Peyer's patch (tissue), 4 donors: ENCODE measurements around the gene PIP5K1A. TPM values are rescaled to one million over a fixed set of nuclear protein-coding genes. Genes with fewer than 3 reads are reported as not detected.
A peak's percentile ranks its signal among the peaks of the same experiment; 100 is the strongest.

Source experiments
- DNase-seq, 3 donors: peaks; one replicate each; pipeline ENCODE4 v3.0.0-alpha.2; 2017 to 2019
- H3K27ac ChIP-seq, 4 donors: fragments of 200-600 bp; sonication (generic); one replicate each; pipeline ENCODE4 v1.5.1; 2016 to 2019
- H3K27me3 ChIP-seq, 2 donors: fragments of 200-600 bp; sonication (generic); one replicate each; pipeline ENCODE4 v1.5.1; 2019
- H3K36me3 ChIP-seq, 3 donors: fragments of 200-600 bp; sonication (generic); one replicate each; pipeline ENCODE4 v1.5.1; 2016 to 2019
- H3K4me1 ChIP-seq, 4 donors: fragments of 200-600 bp; sonication (generic); one replicate each; pipeline ENCODE4 v1.5.1; 2016 to 2019
- H3K4me3 ChIP-seq, 4 donors: fragments of 200-600 bp; sonication (generic); 1 replicate in 3 of 4; 2 replicates in 1 of 4; pipeline ENCODE4 v1.5.1; 2016 to 2019; ENCODE audit warnings: mild to moderate bottlenecking in 1 of 4
- H3K9me3 ChIP-seq, 4 donors: fragments of 200-600 bp; sonication (generic); one replicate each; pipeline ENCODE4 v1.5.1; 2016 to 2019; ENCODE audit warnings: mild to moderate bottlenecking in 1 of 4
- CTCF ChIP-seq, 6 experiments: fragments of 450-650 bp in 4 of 6; fragments of 200-600 bp in 2 of 6; sonication (generic) in 1 of 6; IDR thresholded peaks; one replicate each; pipeline ENCODE4 v1.5.1; 2017 to 2019; ENCODE audit warnings: antibody characterized with exemption in 6 of 6, mild to moderate bottlenecking in 3 of 6, moderate library complexity in 1 of 6
- POLR2A ChIP-seq, 2 donors: fragments of 450-650 bp; IDR thresholded peaks; one replicate each; pipeline ENCODE4 v1.5.1; 2017; ENCODE audit warnings: antibody characterized with exemption in 2 of 2, mild to moderate bottlenecking in 2 of 2, moderate library complexity in 2 of 2
- total RNA-seq, 4 donors: library from RNA; depleted of rRNA; stranded (reverse); fragments of >200 nt; gene quantifications; one replicate each; pipeline ENCODE4 v1.1.0, GENCODE V29; 2016

Gene PIP5K1A
- total RNA-seq, 4 donors from 2014 or later, result 54.5 to 118 (median 97.6) TPM

- DNase-seq, result no peak
- H3K4me1 ChIP-seq, result peaks cover 0 to 19% (median 8%) of the 10 kb centered on the region in 4 donors
- no peak overlapping the region for H3K27ac ChIP-seq
- H3K9me3 ChIP-seq, result no peaks in the 10 kb centered on the region
- H3K27me3 ChIP-seq, result no peaks in the 10 kb centered on the region
- H3K4me3 ChIP-seq, result peak overlapping the region in 1 of 4 donors; percentile 74
- TF ChIP-seq POLR2A (IDR thresholded peaks at IDR 0.05) (no peak), CTCF (IDR thresholded peaks at IDR 0.05) (no peak)
- H3K36me3 ChIP-seq, result peaks cover 0 to 36% (median 0%) of the 10 kb centered on the region in 3 donors
These were observed 31.2 kb upstream of the PIP5K1A start for GRCh38 chr1:151167116-151167515.

GRCh38 chr1:151171190-151171589 is 27.2 kb upstream of the PIP5K1A start:
- Histone ChIP-seq H3K36me3 (peaks cover 0 to 69% (median 0%) of the 10 kb centered on the region in 3 donors), H3K4me1 (peaks cover 0 to 11% (median 6%) of the 10 kb centered on the region in 4 donors), H3K27me3 (no peaks in the 10 kb centered on the region), H3K4me3 (no peak overlapping the region), H3K27ac (no peak overlapping the region), H3K9me3 (no peaks in the 10 kb centered on the region)
- no peak for TF ChIP-seq CTCF (IDR thresholded peaks at IDR 0.05)
- no peak for TF ChIP-seq POLR2A (IDR thresholded peaks at IDR 0.05)
- DNase-seq, result no peak

- H3K27ac ChIP-seq, result peak overlapping the region in 1 of 4 donors; percentile 5
- H3K9me3 ChIP-seq, result no peaks in the 10 kb centered on the region
- no peaks in the 10 kb centered on the region for H3K4me1 ChIP-seq
- TF ChIP-seq POLR2A (IDR thresholded peaks at IDR 0.05) (no peak), CTCF (IDR thresholded peaks at IDR 0.05) (no peak)
- no peak for DNase-seq
- no peaks in the 10 kb centered on the region for H3K27me3 ChIP-seq
- peaks cover 0 to 83% (median 0%) of the 10 kb centered on the region in 3 donors for H3K36me3 ChIP-seq
- H3K4me3 ChIP-seq, result no peak overlapping the region
These were observed 23.2 kb upstream of the PIP5K1A start for GRCh38 chr1:151175041-151175741.

GRCh38 chr1:151175863-151176262 is 22.5 kb upstream of the PIP5K1A start, which contains the start of gene TMOD4:
TSS of gene TMOD4 (minus strand) at chr1:151175981. CDS start at chr1:151174875, 1,106 bp downstream.
- TF ChIP-seq CTCF (IDR thresholded peaks at IDR 0.05), result peak in 3 of 6 experiments; percentile 24 to 32 (median 28)
- TF ChIP-seq POLR2A (IDR thresholded peaks at IDR 0.05), result no peak
- no peaks in the 10 kb centered on the region for H3K27me3 ChIP-seq

GRCh38 chr1:151176514-151177045 is 21.8 kb upstream of the PIP5K1A start:
- Histone ChIP-seq H3K4me1 (no peaks in the 10 kb centered on the region), H3K36me3 (peaks cover 0 to 87% (median 0%) of the 10 kb centered on the region in 3 donors), H3K27me3 (no peaks in the 10 kb centered on the region), H3K9me3 (no peaks in the 10 kb centered on the region), H3K4me3 (no peak overlapping the region), H3K27ac (no peak overlapping the region)
- TF ChIP-seq CTCF (IDR thresholded peaks at IDR 0.05) (no peak), POLR2A (IDR thresholded peaks at IDR 0.05) (no peak)
- DNase-seq, result no peak

More at GRCh38 chr1:151175863-151176262, 22.5 kb upstream of the PIP5K1A start, which contains the start of gene TMOD4:
- peak within 1 kb of the TSS in 1 of 4 donors; percentile 5 for H3K27ac ChIP-seq
- H3K4me3 ChIP-seq, result no peak within 1 kb of the TSS
- no peaks in the 10 kb centered on the region for H3K9me3 ChIP-seq
- DNase-seq, result no peak
- peaks cover 0 to 85% (median 0%) of the 10 kb centered on the region in 3 donors for H3K36me3 ChIP-seq
- no peaks in the 10 kb centered on the region for H3K4me1 ChIP-seq
